ENCODE measurements around the gene SLC16A7.

- TF ChIP-seq CTCF (IDR thresholded peaks at IDR 0.05) (no peak), EZH2phosphoT487 (IDR thresholded peaks at IDR 0.05) (no peak), EZH2 (IDR thresholded peaks at IDR 0.05) (no peak)
These were observed 55.5 kb downstream of the SLC16A7 start for GRCh38 chr12:59651229-59651920.
